Transverse colon (tissue), 4 donors: ENCODE measurements around the gene TRPC3. TPM values are rescaled to one million over a fixed set of nuclear protein-coding genes. Genes with fewer than 3 reads are reported as not detected.
A peak's percentile ranks its signal among the peaks of the same experiment; 100 is the strongest.

Experiments
- DNase-seq: peaks from one replicate; pipeline ENCODE4 v3.0.0-alpha.2; 2019
- H3K27ac ChIP-seq, 4 donors: fragments of 200-600 bp; sonication (generic); 2 replicates each; pipeline ENCODE4 v1.5.1; 2016 to 2018; ENCODE audit warnings: inconsistent platforms in 4 of 4
- H3K27me3 ChIP-seq: fragments of 200-600 bp; sonication (generic); 2 replicates; pipeline ENCODE4 v1.5.1; 2017; ENCODE audit warnings: inconsistent platforms
- H3K36me3 ChIP-seq, 4 donors: fragments of 200-600 bp; sonication (generic); 2 replicates each; pipeline ENCODE4 v1.5.1; 2017 to 2019; ENCODE audit warnings: inconsistent platforms in 4 of 4
- H3K4me1 ChIP-seq, 4 donors: fragments of 200-600 bp; sonication (generic); 2 replicates each; pipeline ENCODE4 v1.5.1; 2017 to 2020; ENCODE audit warnings: inconsistent platforms in 4 of 4
- H3K4me3 ChIP-seq, 4 donors: fragments of 200-600 bp; sonication (generic); 1 replicate in 1 of 4; 2 replicates in 3 of 4; pipeline versions ENCODE4 v1.5.1 to v1.6.1; 2017 to 2019; ENCODE audit warnings: inconsistent platforms in 4 of 4
- H3K9me3 ChIP-seq, 2 donors: fragments of 200-600 bp; sonication (generic); 2 replicates each; pipeline ENCODE4 v1.5.1; 2017 to 2019; ENCODE audit warnings: inconsistent platforms in 2 of 2
- CTCF ChIP-seq, 5 experiments: fragments of 200-600 bp in 3 of 5; fragments of 450-650 bp in 2 of 5; sonication (generic) in 3 of 5; IDR thresholded peaks; 1 replicate in 2 of 5; 2 replicates in 3 of 5; pipeline ENCODE4 v1.5.1; 2016 to 2017; ENCODE audit warnings: antibody characterized with exemption in 5 of 5, inconsistent platforms in 3 of 5, mild to moderate bottlenecking in 2 of 5, moderate library complexity in 1 of 5
- EP300 ChIP-seq: sonication (generic); formaldehyde crosslinking; IDR thresholded peaks from one replicate; pipeline ENCODE4 v1.6.1; 2017; ENCODE audit warnings: antibody characterized with exemption, low read depth
- POLR2A ChIP-seq: fragments of 450-650 bp; IDR thresholded peaks from one replicate; pipeline ENCODE4 v1.6.1; 2016; ENCODE audit warnings: antibody characterized with exemption, mild to moderate bottlenecking, moderate library complexity
- POLR2AphosphoS5 ChIP-seq, 3 donors: sonication (generic); formaldehyde crosslinking; IDR thresholded peaks; one replicate each; pipeline ENCODE4 v1.6.1; 2016; ENCODE audit warnings: antibody characterized with exemption in 3 of 3
- WGBS, 2 donors: methylation state at CpG; one replicate each; pipeline ENCODE4 v1.1.5; 2018; ENCODE audit warnings: low coverage in 1 of 2; 5-methylcytosine and 5-hydroxymethylcytosine counted together
- in situ Hi-C, 4 donors: fragments of 200-750 bp; cut with MboI; loops; one replicate each; pipeline versions ENCODE4 v1.15.0 to v1.15.1; 2017; ENCODE audit warnings: low sequenced_read_pairs in 3 of 4, low pct_ligation_motif_present in 1 of 4, low pct_unique_long_range_greater_than_20kb in 1 of 4
- intact Hi-C: fragments of 100-400 bp; cut with DNase I; formaldehyde crosslinking; loops from one replicate; pipeline ENCODE4 v1.15.1; 2023; ENCODE audit warnings: low total_unique reads
- total RNA-seq, 4 donors: library from RNA; depleted of rRNA; stranded (reverse); fragments of >200 nt; gene quantifications; one replicate each; pipeline ENCODE4 v1.1.0, GENCODE V29; 2016

Gene TRPC3
- total RNA-seq, 4 donors from 2014 or later = 1.1 to 3.4 (median 1.7) TPM; not detected in 1

- no peaks in the 10 kb centered on the region for H3K36me3 ChIP-seq
- peak overlapping the region; percentile 45 to 74 (median 54) for H3K4me3 ChIP-seq
- WGBS, 2 donors = 0 to 3% methylated on average over 12 to 41 of the region's 76 CpGs
- DNase-seq = peak; percentile 27
- TF ChIP-seq CTCF (IDR thresholded peaks at IDR 0.05) = no peak
- no peak for TF ChIP-seq EP300
- no peak for TF ChIP-seq POLR2AphosphoS5 (IDR thresholded peaks at IDR 0.05)
- TF ChIP-seq POLR2A = no peak
- H3K9me3 ChIP-seq = no peaks in the 10 kb centered on the region
- H3K4me1 ChIP-seq = peaks cover 0 to 24% (median 18%) of the 10 kb centered on the region in 4 donors
- peaks cover 55% of the 10 kb centered on the region for H3K27me3 ChIP-seq
- peak overlapping the region in 2 of 4 donors; percentile 3 to 34 for H3K27ac ChIP-seq
- in situ Hi-C loops (no loop called here), intact Hi-C loops (no loop called here)
Observed at GRCh38 chr4:121950680-121951520, 960 bp downstream of the TRPC3 start.

- DNase-seq = peak; percentile 84
- no peaks in the 10 kb centered on the region for H3K36me3 ChIP-seq
- 0 to 2% methylated on average over 5 to 34 of the region's 34 CpGs for WGBS, 2 donors
- peak overlapping the region in 2 of 4 donors; percentile 3 to 34 for H3K27ac ChIP-seq
- peak; percentile 74 to 79 (median 79) for TF ChIP-seq CTCF (IDR thresholded peaks at IDR 0.05)
- TF ChIP-seq EP300 = no peak
- H3K9me3 ChIP-seq = no peaks in the 10 kb centered on the region
- in situ Hi-C loops (no loop called here), intact Hi-C loops (no loop called here)
- H3K4me3 ChIP-seq = peak overlapping the region; percentile 45 to 74 (median 54)
- peaks cover 0 to 24% (median 17%) of the 10 kb centered on the region in 4 donors for H3K4me1 ChIP-seq
- H3K27me3 ChIP-seq = peaks cover 61% of the 10 kb centered on the region
Observed at GRCh38 chr4:121950212-121950679, 1.6 kb downstream of the TRPC3 start.

DNA sequence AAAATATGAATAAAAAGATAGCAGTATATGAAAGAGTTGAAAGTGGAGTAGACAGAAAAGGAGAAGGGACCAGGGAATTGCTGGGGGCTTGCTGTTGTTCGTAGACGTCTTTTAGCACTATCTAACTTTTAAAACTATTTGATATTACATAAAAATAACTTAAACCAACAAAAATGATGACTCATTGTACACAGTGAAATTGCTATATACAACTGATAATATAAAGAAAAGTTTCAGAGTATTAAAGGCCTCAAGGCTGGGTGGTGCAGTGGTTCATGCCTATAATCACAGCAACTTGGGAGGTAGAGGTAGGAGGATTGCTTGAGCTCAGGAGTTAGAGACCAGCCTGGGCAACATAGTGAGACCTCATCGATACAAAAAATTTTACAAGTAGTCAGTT, 5.2 kb downstream of the TRPC3 start:
- 77 to 83% methylated on average over 3 of the region's 3 CpGs for whole genome bisulfite sequencing, 2 donors
- TF ChIP-seq POLR2A (no peak), EP300 (no peak), POLR2AphosphoS5 (IDR thresholded peaks at IDR 0.05) (no peak), CTCF (IDR thresholded peaks at IDR 0.05) (no peak)
- DNase-seq = no peak
- Histone ChIP-seq H3K4me3 (no peak overlapping the region), H3K9me3 (no peaks in the 10 kb centered on the region), H3K4me1 (peaks cover 0 to 17% (median 13%) of the 10 kb centered on the region in 4 donors), H3K36me3 (no peaks in the 10 kb centered on the region), H3K27ac (no peak overlapping the region), H3K27me3 (peaks cover 48% of the 10 kb centered on the region)
- in situ Hi-C loops (no loop called here), intact Hi-C loops (no loop called here)

DNA sequence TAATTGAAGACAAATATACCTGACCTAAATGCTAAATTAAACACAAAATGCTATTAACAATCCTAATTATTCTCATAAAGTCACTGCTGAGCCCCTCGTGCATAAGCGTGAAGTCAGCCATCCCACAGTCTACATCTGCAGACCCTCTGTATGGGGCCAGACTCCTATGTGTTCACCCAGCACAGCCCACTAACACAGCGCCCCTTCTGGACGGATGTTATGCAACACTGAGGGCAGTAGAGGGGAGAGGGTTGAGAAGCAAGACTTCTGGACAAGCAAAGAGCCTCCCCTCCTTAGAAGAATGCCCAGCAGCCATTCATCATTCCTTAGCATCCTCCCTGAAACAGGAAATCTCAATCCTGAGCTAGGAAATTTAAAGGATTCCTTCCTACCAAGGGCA, 7.9 kb downstream of the TRPC3 start:
- Histone ChIP-seq H3K9me3 (no peaks in the 10 kb centered on the region), H3K27me3 (peaks cover 37% of the 10 kb centered on the region), H3K4me3 (no peak overlapping the region), H3K4me1 (no peaks in the 10 kb centered on the region), H3K27ac (no peak overlapping the region), H3K36me3 (no peaks in the 10 kb centered on the region)
- TF ChIP-seq POLR2A = no peak
- 53 to 66% methylated on average over 4 of the region's 4 CpGs for WGBS, 2 donors
- in situ Hi-C loops (no loop called here), intact Hi-C loops (no loop called here)
- DNase-seq = no peak
